ENCODE data around the gene SPATA12.

Gene SPATA12

GRCh38 chr3:57116501-57116900, 56.0 kb downstream of the SPATA12 start:
- DNase-seq (ENCODE audit: low spot score) = no peak

GRCh38 chr3:57118254-57118653, 57.8 kb downstream of the SPATA12 start:
- DNase-seq (ENCODE audit: low spot score) = no peak

GRCh38 chr3:57120040-57120439, 59.6 kb downstream of the SPATA12 start:
- DNase-seq (ENCODE audit: low spot score) = no peak

GRCh38 chr3:57120451-57121174, 60.1 kb downstream of the SPATA12 start:
- DNase-seq (ENCODE audit: low spot score) = no peak
